Activated CD8-positive, alpha-beta T cell treated with anti-CD3 and anti-CD28 coated beads, Interleukin-2, amount 10 ng/mL, durations not matched to agents 7 days and 5 days (primary cell): ENCODE data around the gene DSCAM. TPM values are rescaled to one million over a fixed set of nuclear protein-coding genes. Genes with fewer than 3 reads are reported as not detected.

ENCODE experiments used
- ATAC-seq: fragments of 150-1000 bp; cut with Tn5 transposase; one replicate; pipeline ENCODE4 v1.10.0; 2021; ENCODE audit warnings: moderate library complexity
- CTCF ChIA-PET: fragments of 350-600 bp; sonication (Branson Sonifier 250); formaldehyde crosslinking; loops from one replicate; lab custom pipeline; 2021; ENCODE audit warnings: antibody characterized with exemption; lab: Charles Lee
- POLR2A ChIA-PET: fragments of 350-600 bp; sonication (Branson Sonifier 250); formaldehyde crosslinking; loops from one replicate; lab custom pipeline; 2021; ENCODE audit warnings: antibody characterized with exemption; lab: Charles Lee
- DNase-seq: peaks from one replicate; pipeline ENCODE4 v3.0.0-alpha.2; 2020
- H3K27ac Mint-ChIP-seq: one replicate; pipeline ENCODE4 v1.8.0; 2021; ENCODE audit warnings: mild to moderate bottlenecking, mixed read lengths
- H3K27me3 Mint-ChIP-seq: one replicate; pipeline ENCODE4 v1.8.0; 2021; ENCODE audit warnings: low read depth, mixed read lengths
- H3K36me3 Mint-ChIP-seq: one replicate; pipeline ENCODE4 v1.8.0; 2021; ENCODE audit warnings: low read depth, mixed read lengths
- H3K4me1 Mint-ChIP-seq: one replicate; pipeline ENCODE4 v1.8.0; 2021; ENCODE audit warnings: low read depth, mixed read lengths
- H3K4me3 Mint-ChIP-seq: one replicate; pipeline ENCODE4 v1.8.0; 2021; ENCODE audit warnings: mild to moderate bottlenecking, mixed read lengths
- H3K9me3 Mint-ChIP-seq: one replicate; pipeline ENCODE4 v1.8.0; 2022; ENCODE audit warnings: mixed read lengths; ENCODE audit not compliant: insufficient read depth
- total RNA-seq, 2 experiments: library from RNA; stranded (reverse); gene quantifications; one replicate each; pipeline ENCODE4 v1.2.3, GENCODE V29; 2021

Gene DSCAM
- total RNA-seq, 2 experiments from 2014 or later, result not detected

DNA sequence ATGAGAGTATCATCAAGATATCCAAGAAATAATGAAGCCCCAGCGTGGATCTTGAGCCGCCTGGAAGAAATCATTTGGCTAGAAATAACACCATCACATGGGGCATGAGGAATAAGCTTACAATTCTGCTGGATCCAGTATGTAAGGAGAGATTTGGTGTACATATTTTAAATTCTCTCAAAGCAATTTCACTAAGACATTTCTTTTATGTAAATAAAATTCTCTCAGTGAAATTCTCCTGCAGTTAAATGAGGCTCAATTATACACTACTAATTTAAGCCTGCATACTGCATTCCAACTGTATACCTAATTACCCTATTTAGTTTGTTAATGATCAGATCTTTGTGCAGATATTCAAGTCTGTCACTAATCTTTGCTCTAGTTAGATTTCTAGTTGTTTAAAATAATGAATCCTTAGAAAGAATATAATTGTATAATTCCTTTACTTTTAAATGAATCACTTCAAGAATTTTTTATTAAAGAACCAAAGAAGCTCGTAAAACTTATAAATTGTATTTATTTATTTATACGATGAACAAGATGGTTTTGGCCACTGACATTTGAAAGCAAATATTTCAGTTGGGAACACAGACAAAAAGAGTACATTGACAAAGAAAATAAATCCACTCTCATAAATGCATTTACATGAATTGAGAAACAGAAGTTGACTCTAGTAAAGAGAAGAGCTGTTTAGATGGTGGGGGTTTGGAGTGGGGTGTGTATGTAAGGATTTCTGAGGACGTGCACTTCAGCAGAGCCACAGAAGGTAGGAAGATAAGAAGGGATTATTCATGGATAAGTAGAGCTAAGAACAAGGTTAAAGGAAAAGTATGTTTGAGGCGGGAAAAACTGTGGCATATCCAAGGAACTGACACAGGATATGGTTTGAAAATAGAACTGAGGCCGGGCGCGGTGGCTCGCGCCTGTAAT, 466.8 kb downstream of the DSCAM start:
- ChIA-PET POLR2A (interaction anchor here (0.6 kb wide), 1 partner anchor 134 kb away, joined by 3 read pairs; no protein-coding TSS in a partner anchor), CTCF (no interaction called here)
- DNase-seq (no peak), ATAC-seq (no peak)
- no peaks in the 10 kb centered on the region for H3K27me3 Mint-ChIP-seq
- no peak overlapping the region for H3K4me3 Mint-ChIP-seq
- no peak overlapping the region for H3K27ac Mint-ChIP-seq
- no peaks in the 10 kb centered on the region for H3K4me1 Mint-ChIP-seq
- no peaks in the 10 kb centered on the region for H3K9me3 Mint-ChIP-seq
- no peaks in the 10 kb centered on the region for H3K36me3 Mint-ChIP-seq

DNA sequence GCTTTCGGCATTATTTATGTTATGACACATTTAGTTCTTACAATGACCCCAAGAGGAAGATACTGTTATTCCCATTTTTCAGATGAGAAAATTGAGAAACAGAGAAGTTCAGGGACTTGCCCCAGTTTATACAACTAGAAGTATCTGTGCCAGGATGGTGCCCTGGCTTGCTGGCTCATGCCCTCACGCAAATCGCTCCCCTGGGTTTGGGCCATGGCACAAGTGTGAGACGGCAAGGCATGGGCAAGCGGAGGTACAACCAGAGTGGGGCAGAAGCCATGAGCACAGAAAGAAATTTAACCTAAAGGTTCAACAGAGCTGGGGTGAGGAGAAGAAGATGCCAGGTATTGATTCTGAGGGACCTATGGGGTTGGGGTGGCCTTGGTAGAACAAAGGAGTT, 469.8 kb downstream of the DSCAM start:
- Mint-ChIP-seq H3K27me3 (no peaks in the 10 kb centered on the region), H3K27ac (no peak overlapping the region), H3K9me3 (no peaks in the 10 kb centered on the region), H3K36me3 (no peaks in the 10 kb centered on the region), H3K4me1 (no peaks in the 10 kb centered on the region), H3K4me3 (no peak overlapping the region)
- ChIA-PET CTCF (interaction anchor here (0.9 kb wide), 1 partner anchor 9 kb away, joined by 3 read pairs; no protein-coding TSS in a partner anchor), POLR2A (no interaction called here)
- DNase-seq, result no peak
- no peak for ATAC-seq

DNA sequence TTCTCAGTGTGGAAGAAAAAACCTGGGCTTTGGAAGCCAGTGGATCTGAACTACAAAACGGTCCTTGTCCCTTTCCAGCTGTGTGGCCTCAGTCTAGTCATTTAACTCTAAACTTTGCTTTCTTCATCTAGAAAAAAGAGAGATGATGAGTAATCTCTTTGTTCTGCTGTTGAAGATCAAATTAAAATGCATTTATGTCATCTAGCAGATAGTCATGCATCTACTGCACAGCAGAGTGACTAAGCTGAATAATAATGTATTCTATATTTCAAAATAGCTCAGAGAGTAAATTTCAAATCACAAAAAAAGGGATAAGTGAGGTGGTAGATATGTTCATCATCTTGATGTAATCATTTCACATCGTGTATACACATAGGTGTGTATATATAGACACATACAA, 473.2 kb downstream of the DSCAM start:
- Mint-ChIP-seq H3K27ac (no peak overlapping the region), H3K4me1 (no peaks in the 10 kb centered on the region), H3K36me3 (no peaks in the 10 kb centered on the region), H3K27me3 (no peaks in the 10 kb centered on the region), H3K4me3 (no peak overlapping the region), H3K9me3 (no peaks in the 10 kb centered on the region)
- ChIA-PET CTCF (interaction anchor here (1.7 kb wide), 1 partner anchor 12 kb away, joined by 7 read pairs; no protein-coding TSS in a partner anchor), POLR2A (no interaction called here)
- ATAC-seq (no peak), DNase-seq (no peak)

DNA sequence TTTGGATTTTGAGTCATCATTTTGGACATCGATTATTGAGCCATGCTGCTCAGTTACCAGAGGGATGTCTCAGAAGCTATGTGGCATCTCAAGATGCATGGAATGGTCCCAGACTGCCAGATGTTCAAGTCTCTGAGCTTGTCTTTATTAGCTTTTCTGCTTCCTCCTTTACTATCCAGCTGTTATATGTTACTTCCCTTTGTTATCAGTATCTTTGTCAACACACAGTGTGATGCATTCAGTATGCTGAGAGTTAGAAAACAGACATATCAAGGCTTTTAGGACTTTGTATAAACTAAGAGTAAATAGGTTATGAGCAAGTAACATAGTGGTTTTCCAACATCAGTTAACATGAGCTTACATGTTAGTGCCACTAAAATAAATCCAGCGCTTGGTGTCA, 474.5 kb downstream of the DSCAM start:
- DNase-seq, result no peak
- Mint-ChIP-seq H3K27ac (no peak overlapping the region), H3K4me1 (no peaks in the 10 kb centered on the region), H3K4me3 (no peak overlapping the region), H3K27me3 (no peaks in the 10 kb centered on the region), H3K36me3 (no peaks in the 10 kb centered on the region), H3K9me3 (no peaks in the 10 kb centered on the region)
- ChIA-PET POLR2A (no interaction called here), CTCF (interaction anchor here (1.7 kb wide), 1 partner anchor 13 kb away, joined by 7 read pairs; no protein-coding TSS in a partner anchor)
- no peak for ATAC-seq

DNA sequence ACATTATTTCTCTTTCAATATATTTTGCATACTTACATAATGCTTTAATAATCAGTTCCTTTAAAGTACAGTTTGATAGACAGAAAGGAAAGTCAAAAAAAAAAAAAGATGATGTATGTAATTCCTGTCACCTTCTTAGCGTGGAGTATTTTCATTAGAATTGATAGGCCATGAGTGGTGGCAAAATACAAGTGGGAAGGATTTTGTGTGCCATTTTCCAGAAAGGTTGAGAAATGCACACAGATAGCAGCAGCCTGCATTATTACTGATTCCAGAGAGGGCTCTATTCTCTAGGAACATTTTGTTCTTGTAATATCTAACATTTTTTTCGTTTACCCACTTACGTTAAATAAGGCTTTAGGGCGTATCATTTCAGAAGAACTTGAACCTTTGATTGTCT, 475.6 kb downstream of the DSCAM start:
- ChIA-PET POLR2A (no interaction called here), CTCF (no interaction called here)
- H3K36me3 Mint-ChIP-seq, result no peaks in the 10 kb centered on the region
- no peak for DNase-seq
- ATAC-seq, result no peak
- H3K4me1 Mint-ChIP-seq, result no peaks in the 10 kb centered on the region
- no peaks in the 10 kb centered on the region for H3K27me3 Mint-ChIP-seq
- H3K9me3 Mint-ChIP-seq, result no peaks in the 10 kb centered on the region
- H3K27ac Mint-ChIP-seq, result no peak overlapping the region
- H3K4me3 Mint-ChIP-seq, result no peak overlapping the region

DNA sequence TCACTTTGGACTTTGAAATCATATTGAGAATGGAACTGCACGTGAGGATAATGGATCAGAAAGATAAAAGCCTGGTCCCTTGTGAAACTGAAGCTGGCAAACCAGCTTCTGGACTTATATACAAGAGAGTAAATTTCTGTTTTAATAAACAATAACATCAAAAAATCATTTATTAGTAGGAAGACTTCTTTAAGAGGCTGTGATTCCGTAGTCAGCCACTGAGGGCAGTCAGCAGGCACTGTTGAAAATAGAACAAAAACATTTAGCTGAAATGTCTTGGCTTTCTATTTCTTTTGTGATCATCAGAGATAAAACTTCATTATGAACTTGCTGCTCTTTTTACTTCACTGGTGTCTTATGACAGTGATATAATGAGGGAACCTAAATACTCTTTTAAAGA, 490.3 kb downstream of the DSCAM start:
- Mint-ChIP-seq H3K36me3 (no peaks in the 10 kb centered on the region), H3K4me3 (no peak overlapping the region), H3K27me3 (no peaks in the 10 kb centered on the region), H3K4me1 (no peaks in the 10 kb centered on the region), H3K9me3 (no peaks in the 10 kb centered on the region), H3K27ac (no peak overlapping the region)
- DNase-seq (no peak), ATAC-seq (no peak)
- POLR2A ChIA-PET, result no interaction called here
- CTCF ChIA-PET, result no interaction called here

DNA sequence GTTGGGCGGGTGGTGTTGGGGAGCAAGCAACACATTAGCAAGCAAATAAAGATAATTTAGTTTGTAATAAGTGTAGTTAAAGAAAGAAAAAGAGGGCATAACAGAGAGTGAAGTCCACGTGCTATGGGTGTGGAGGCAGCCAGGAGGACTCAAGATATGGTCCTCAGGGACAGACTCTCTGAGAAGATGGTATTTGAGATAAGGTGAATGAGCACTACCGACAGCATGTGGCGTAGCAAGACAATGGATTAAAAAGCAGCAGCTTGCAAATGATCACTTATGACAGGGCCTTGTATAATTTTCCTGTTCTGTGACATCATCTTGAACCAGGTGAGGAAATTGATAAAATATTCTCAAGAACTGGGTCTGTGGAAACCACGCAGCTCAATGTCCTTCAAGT, 491.9 kb downstream of the DSCAM start:
- H3K4me1 Mint-ChIP-seq, result no peaks in the 10 kb centered on the region
- H3K27me3 Mint-ChIP-seq, result no peaks in the 10 kb centered on the region
- no peak for ATAC-seq
- no peak for DNase-seq
- no peaks in the 10 kb centered on the region for H3K9me3 Mint-ChIP-seq
- POLR2A ChIA-PET, result no interaction called here
- H3K36me3 Mint-ChIP-seq, result no peaks in the 10 kb centered on the region
- CTCF ChIA-PET, result no interaction called here
- no peak overlapping the region for H3K27ac Mint-ChIP-seq
- H3K4me3 Mint-ChIP-seq, result no peak overlapping the region

DNA sequence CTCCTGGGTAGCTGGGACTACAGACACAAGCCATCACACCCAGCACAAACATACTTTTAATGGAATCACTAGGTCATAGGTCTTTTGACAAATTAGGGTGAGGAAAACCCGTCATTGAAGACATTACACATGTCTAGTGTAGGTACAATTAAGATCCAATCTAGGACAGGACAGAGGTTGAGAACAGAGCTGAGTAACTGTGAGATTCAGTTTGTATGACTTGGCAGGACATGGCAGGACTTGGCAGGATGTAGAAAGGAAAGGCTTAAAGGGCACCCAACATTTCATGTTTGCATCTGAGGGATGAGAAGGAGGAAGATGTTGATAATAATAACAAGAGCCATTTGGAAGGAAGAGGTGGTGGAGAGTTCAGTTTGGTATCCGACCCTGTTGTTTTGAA, 496.0 kb downstream of the DSCAM start:
- H3K27ac Mint-ChIP-seq, result no peak overlapping the region
- H3K4me3 Mint-ChIP-seq, result no peak overlapping the region
- ATAC-seq, result no peak
- ChIA-PET POLR2A (no interaction called here), CTCF (no interaction called here)
- no peaks in the 10 kb centered on the region for H3K4me1 Mint-ChIP-seq
- no peaks in the 10 kb centered on the region for H3K27me3 Mint-ChIP-seq
- H3K36me3 Mint-ChIP-seq, result no peaks in the 10 kb centered on the region
- DNase-seq, result no peak
- H3K9me3 Mint-ChIP-seq, result no peaks in the 10 kb centered on the region

DNA sequence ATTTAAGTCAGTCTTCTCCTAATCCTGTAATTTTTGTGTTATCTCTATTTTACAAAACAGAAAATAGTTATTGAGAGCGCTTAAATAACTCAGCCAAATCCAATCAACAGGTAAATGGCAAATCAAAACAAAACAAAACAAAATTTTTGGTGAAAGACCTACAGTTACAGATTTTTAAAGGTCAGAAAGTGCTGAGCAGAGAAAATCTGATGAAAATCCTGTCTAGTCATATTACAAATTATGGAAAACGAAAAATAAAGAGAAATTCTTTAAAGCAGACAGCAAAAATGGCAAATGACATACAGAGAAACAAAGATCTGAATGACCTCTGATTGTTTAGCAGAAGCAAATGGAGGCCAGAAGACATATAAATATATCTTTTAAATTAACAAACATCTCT, 497.4 kb downstream of the DSCAM start:
- ChIA-PET CTCF (no interaction called here), POLR2A (no interaction called here)
- Mint-ChIP-seq H3K27ac (no peak overlapping the region), H3K4me3 (no peak overlapping the region), H3K36me3 (no peaks in the 10 kb centered on the region), H3K27me3 (no peaks in the 10 kb centered on the region), H3K9me3 (no peaks in the 10 kb centered on the region), H3K4me1 (no peaks in the 10 kb centered on the region)
- DNase-seq (no peak), ATAC-seq (no peak)

DNA sequence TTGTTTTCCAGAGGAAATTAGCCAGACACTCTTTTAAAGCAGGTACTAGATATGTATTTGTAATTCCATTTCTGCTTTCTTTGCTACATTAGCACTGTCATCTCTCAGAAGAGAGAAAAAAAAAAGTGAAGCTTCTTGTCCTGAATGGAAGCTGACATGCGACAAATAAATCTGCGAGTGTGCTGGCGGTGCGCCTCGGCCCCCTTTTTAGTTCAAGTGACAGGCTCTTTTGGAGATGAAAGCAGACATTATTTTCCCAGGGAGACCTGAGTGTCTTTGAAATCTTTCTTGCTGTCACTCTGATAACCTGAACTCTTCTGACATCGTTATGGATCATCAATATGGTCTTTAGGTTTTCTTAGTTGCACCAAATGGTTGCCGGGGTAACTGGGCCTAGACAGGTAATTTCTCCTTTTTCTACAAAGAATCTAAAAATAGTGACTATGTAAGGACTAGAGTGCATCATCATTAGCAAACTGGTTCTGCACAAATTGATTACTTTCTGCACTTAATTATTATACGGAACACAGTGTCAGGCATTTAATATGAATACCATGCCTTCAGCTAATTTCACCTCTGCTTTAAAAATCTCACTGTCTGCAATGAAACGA, 501.1 kb downstream of the DSCAM start:
- DNase-seq (no peak), ATAC-seq (no peak)
- ChIA-PET POLR2A (no interaction called here), CTCF (no interaction called here)
- H3K27me3 Mint-ChIP-seq, result no peaks in the 10 kb centered on the region
- no peak overlapping the region for H3K27ac Mint-ChIP-seq
- no peaks in the 10 kb centered on the region for H3K4me1 Mint-ChIP-seq
- no peaks in the 10 kb centered on the region for H3K36me3 Mint-ChIP-seq
- H3K4me3 Mint-ChIP-seq, result no peak overlapping the region
- H3K9me3 Mint-ChIP-seq, result no peaks in the 10 kb centered on the region

DNA sequence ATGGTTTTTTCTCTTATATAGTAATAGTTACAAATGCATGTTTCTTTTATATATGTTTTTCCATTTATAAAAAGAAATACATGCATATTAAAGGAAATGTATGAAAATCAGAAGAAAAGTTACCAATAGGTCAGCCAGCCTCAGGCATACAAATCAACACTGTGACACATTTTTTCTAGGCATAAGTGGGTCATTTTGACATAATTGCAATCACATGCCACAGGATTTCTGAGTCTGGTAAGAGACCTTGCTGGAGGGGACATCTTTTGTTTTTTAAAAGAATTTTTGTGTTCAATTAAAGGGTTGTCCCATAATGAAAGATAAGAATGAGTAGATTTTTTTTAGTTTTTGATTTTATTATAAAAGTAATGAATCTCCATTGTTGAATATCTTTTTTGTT, 506.6 kb downstream of the DSCAM start:
- DNase-seq (no peak), ATAC-seq (no peak)
- no peaks in the 10 kb centered on the region for H3K9me3 Mint-ChIP-seq
- H3K4me3 Mint-ChIP-seq, result no peak overlapping the region
- H3K27ac Mint-ChIP-seq, result no peak overlapping the region
- no peaks in the 10 kb centered on the region for H3K27me3 Mint-ChIP-seq
- H3K4me1 Mint-ChIP-seq, result no peaks in the 10 kb centered on the region
- POLR2A ChIA-PET, result interaction anchor here (0.6 kb wide), 1 partner anchor 1928 kb away, joined by 4 read pairs; no protein-coding TSS in a partner anchor
- no peaks in the 10 kb centered on the region for H3K36me3 Mint-ChIP-seq
- CTCF ChIA-PET, result no interaction called here

DNA sequence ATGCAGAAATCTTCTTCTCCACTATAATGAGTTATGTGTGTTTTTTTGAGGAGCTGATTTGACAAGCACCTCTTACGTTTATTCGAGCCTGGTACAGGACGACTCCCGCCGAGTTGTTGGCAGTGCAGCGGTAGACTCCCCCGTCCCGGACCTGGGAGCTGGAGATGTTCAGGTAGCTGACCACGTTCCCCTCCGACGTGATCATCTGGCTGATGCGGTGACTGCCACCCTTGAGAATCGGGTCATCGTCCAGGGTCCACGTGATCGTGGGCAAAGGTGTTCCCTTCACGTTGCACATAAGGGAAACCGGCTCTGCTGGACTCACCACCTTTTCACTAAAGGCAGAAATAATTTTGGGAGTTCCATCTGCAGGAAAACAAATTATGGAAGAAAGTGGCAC, 507.9 kb downstream of the DSCAM start:
- H3K27me3 Mint-ChIP-seq, result no peaks in the 10 kb centered on the region
- ChIA-PET CTCF (no interaction called here), POLR2A (no interaction called here)
- ATAC-seq (no peak), DNase-seq (no peak)
- no peaks in the 10 kb centered on the region for H3K4me1 Mint-ChIP-seq
- H3K4me3 Mint-ChIP-seq, result no peak overlapping the region
- H3K27ac Mint-ChIP-seq, result no peak overlapping the region
- no peaks in the 10 kb centered on the region for H3K36me3 Mint-ChIP-seq
- no peaks in the 10 kb centered on the region for H3K9me3 Mint-ChIP-seq
